Parathyroid adenoma (tissue), 2 donors: ENCODE results near the gene CELA1.

Experiments used
- H2AFZ ChIP-seq: fragments of 300-600 bp; sonication (generic); one replicate; pipeline ENCODE4 v1.7.0; 2017; ENCODE audit warnings: antibody characterized with exemption, mild to moderate bottlenecking
- H3K27ac ChIP-seq: fragments of 300-600 bp; sonication (generic); one replicate; pipeline ENCODE4 v1.7.0; 2017
- H3K27me3 ChIP-seq: fragments of 300-600 bp; sonication (generic); one replicate; pipeline ENCODE4 v1.7.0; 2017; ENCODE audit warnings: low read length; ENCODE audit not compliant: control insufficient read depth, insufficient read depth
- H3K36me3 ChIP-seq: fragments of 300-600 bp; sonication (generic); one replicate; pipeline ENCODE4 v1.7.0; 2017; ENCODE audit warnings: low read length; ENCODE audit not compliant: control insufficient read depth, insufficient read depth
- H3K4me1 ChIP-seq: fragments of 300-600 bp; sonication (generic); one replicate; pipeline ENCODE4 v1.7.0; 2017; ENCODE audit warnings: control low read depth
- H3K4me2 ChIP-seq: fragments of 300-600 bp; sonication (generic); one replicate; pipeline ENCODE4 v1.7.0; 2017; ENCODE audit warnings: low read length
- H3K4me3 ChIP-seq: fragments of 300-600 bp; sonication (generic); one replicate; pipeline ENCODE4 v1.7.0; 2017; ENCODE audit warnings: low read depth, low read length
- H3K79me2 ChIP-seq: fragments of 300-600 bp; sonication (generic); one replicate; pipeline ENCODE4 v1.7.0; 2017; ENCODE audit warnings: control low read depth
- H3K9ac ChIP-seq: fragments of 300-600 bp; sonication (generic); one replicate; pipeline ENCODE4 v1.7.0; 2017; ENCODE audit warnings: mild to moderate bottlenecking
- H3K9me3 ChIP-seq: fragments of 300-600 bp; sonication (generic); one replicate; pipeline ENCODE4 v1.7.0; 2017; ENCODE audit warnings: low read length; ENCODE audit not compliant: control insufficient read depth
- TF ChIP-seq, protein P1 (sequence below): fragments of 300-600 bp; sonication (generic); IDR thresholded peaks from one replicate; pipeline ENCODE4 v1.7.0; 2017; ENCODE audit warnings: antibody characterized with exemption, mild to moderate bottlenecking
- donor health status: primary hyperparathyroidism.

The CELA1 gene

DNA sequence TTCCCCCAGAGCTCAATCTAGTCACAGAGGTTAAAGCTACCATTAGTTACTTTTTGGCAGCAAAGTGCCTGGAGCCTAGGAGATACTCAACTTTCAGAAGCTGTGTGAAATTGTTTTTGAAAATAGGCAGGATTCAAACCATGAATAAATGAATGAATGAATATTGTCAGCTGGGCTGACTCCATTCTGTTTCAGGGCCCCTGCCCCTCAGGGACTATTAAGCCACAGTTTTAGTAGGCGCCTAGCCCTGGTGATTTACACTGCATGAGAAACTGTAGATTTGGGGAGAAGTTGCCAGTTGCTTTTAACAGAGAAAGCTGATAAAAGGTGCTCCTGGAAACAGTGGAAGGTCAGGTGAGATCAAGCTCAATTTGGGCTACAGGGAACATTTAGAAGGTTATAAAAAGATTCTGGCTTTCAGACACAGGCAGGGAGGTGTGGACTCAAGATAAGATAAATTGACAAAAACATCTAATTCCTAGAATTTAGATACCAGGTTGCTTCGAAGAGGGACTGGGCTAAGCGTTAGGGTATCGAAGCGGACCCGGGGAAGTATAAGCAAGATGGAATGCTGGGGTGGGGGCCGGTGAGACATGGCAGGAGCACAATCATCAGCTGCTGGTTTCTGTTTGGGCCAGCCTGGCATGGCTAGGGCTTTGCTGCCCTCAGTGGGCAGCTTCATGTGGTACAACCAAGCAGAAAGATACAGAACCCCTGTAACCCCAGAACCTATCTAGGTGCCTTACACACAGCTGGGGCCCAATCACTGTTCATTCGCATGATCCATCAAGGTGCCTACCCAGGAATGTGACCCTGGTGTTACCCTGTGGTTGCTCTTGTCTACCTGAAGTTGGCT, 14.9 kb upstream of the CELA1 start:
- Histone ChIP-seq H3K9ac (no peak overlapping the region), H3K27ac (no peak overlapping the region), H3K36me3 (no peaks in the 10 kb centered on the region), H3K79me2 (no peaks in the 10 kb centered on the region), H3K4me2 (no peak overlapping the region), H2AFZ (no peak overlapping the region), H3K27me3 (no peaks in the 10 kb centered on the region), H3K4me3 (no peak overlapping the region), H3K9me3 (no peaks in the 10 kb centered on the region), H3K4me1 (no peaks in the 10 kb centered on the region)
- TF ChIP-seq, protein P1, sequence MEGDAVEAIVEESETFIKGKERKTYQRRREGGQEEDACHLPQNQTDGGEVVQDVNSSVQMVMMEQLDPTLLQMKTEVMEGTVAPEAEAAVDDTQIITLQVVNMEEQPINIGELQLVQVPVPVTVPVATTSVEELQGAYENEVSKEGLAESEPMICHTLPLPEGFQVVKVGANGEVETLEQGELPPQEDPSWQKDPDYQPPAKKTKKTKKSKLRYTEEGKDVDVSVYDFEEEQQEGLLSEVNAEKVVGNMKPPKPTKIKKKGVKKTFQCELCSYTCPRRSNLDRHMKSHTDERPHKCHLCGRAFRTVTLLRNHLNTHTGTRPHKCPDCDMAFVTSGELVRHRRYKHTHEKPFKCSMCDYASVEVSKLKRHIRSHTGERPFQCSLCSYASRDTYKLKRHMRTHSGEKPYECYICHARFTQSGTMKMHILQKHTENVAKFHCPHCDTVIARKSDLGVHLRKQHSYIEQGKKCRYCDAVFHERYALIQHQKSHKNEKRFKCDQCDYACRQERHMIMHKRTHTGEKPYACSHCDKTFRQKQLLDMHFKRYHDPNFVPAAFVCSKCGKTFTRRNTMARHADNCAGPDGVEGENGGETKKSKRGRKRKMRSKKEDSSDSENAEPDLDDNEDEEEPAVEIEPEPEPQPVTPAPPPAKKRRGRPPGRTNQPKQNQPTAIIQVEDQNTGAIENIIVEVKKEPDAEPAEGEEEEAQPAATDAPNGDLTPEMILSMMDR, result no peak

DNA sequence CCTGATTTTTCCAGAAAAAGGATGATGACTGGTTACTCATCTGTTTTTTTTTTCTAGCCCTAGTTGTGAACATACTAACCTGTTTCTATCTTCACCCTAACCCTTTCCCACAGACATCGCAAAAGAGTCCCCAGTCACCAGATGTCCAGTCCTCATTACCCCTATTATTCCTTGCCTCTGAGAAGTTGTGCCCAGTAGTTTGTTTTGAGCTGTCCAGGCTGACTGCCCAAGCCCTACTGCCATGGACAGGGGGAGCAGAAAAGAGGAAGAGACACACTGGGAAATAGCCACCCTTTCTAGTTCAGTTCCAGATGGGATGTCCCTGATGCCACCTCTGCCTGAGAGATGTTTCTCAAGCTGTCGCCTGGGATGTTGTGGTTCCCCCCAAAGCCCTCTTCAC, 13.8 kb upstream of the CELA1 start:
- no peak overlapping the region for H3K9ac ChIP-seq
- H3K36me3 ChIP-seq, result no peaks in the 10 kb centered on the region
- H3K4me3 ChIP-seq, result no peak overlapping the region
- H3K27me3 ChIP-seq, result no peaks in the 10 kb centered on the region
- TF ChIP-seq, protein P1, result no peak
- no peak overlapping the region for H2AFZ ChIP-seq
- H3K27ac ChIP-seq, result no peak overlapping the region
- H3K4me1 ChIP-seq, result no peaks in the 10 kb centered on the region
- H3K9me3 ChIP-seq, result no peaks in the 10 kb centered on the region
- no peak overlapping the region for H3K4me2 ChIP-seq
- H3K79me2 ChIP-seq, result no peaks in the 10 kb centered on the region

DNA sequence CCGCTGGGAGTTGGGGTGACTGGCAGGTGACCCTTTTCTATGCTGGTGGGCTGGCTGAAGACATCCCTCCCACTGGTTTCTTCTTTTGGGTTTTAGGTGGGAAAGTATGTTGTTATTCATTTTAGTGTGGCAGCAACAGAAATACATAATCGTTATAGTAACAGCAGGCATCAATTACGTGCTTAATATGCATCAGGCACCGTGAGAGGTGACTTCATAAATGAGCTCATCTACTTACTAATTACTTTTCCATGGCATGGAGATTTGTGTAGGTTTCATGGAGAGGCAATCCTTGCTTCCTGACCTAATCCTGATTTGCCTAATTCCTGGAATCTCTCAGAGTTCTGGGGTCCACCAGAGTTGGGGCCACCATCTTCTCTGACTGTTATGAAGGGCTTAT, 13.4 kb upstream of the CELA1 start:
- Histone ChIP-seq H3K9ac (no peak overlapping the region), H3K9me3 (no peaks in the 10 kb centered on the region), H3K27me3 (no peaks in the 10 kb centered on the region), H3K4me1 (no peaks in the 10 kb centered on the region), H3K27ac (no peak overlapping the region), H2AFZ (no peak overlapping the region), H3K36me3 (no peaks in the 10 kb centered on the region), H3K4me3 (no peak overlapping the region), H3K4me2 (no peak overlapping the region), H3K79me2 (no peaks in the 10 kb centered on the region)
- TF ChIP-seq, protein P1, result no peak

DNA sequence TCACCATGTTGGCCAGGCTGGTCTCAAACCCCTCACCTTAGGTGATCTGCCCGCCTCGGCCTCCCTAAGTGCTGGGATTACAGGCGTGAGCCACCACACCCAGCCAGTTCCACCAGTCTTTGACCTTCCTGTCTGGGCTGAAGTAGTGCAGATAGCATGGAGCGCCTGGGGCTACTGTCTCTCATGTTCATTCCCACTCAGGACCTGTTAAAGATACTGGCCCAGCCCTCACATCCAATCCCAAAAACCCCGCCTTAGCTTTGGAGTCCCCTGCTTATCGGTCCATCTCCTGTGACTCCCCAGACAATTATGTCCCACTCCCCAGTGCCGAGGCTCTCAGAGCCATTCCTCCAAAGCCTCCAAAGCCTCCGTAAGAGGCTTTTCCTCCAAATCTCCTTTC, 12.0 kb upstream of the CELA1 start:
- Histone ChIP-seq H3K36me3 (no peaks in the 10 kb centered on the region), H3K27ac (no peak overlapping the region)
- TF ChIP-seq, protein P1, result no peak

More for the DNA sequence above, 12.0 kb upstream of the CELA1 start:
- Histone ChIP-seq H3K79me2 (no peaks in the 10 kb centered on the region), H3K4me1 (no peaks in the 10 kb centered on the region), H2AFZ (no peak overlapping the region), H3K4me2 (no peak overlapping the region), H3K9ac (no peak overlapping the region), H3K9me3 (no peaks in the 10 kb centered on the region), H3K27me3 (no peaks in the 10 kb centered on the region), H3K4me3 (no peak overlapping the region)
